GM21367 (cell line): Measurements from ENCODE around the gene PET100.

Source experiments
- ATAC-seq: cut with Tn5 transposase; IDR thresholded peaks from one replicate; pipeline ENCODE4 v1.9.1; 2021; ENCODE audit not compliant: unreplicated experiment

Gene PET100

DNA sequence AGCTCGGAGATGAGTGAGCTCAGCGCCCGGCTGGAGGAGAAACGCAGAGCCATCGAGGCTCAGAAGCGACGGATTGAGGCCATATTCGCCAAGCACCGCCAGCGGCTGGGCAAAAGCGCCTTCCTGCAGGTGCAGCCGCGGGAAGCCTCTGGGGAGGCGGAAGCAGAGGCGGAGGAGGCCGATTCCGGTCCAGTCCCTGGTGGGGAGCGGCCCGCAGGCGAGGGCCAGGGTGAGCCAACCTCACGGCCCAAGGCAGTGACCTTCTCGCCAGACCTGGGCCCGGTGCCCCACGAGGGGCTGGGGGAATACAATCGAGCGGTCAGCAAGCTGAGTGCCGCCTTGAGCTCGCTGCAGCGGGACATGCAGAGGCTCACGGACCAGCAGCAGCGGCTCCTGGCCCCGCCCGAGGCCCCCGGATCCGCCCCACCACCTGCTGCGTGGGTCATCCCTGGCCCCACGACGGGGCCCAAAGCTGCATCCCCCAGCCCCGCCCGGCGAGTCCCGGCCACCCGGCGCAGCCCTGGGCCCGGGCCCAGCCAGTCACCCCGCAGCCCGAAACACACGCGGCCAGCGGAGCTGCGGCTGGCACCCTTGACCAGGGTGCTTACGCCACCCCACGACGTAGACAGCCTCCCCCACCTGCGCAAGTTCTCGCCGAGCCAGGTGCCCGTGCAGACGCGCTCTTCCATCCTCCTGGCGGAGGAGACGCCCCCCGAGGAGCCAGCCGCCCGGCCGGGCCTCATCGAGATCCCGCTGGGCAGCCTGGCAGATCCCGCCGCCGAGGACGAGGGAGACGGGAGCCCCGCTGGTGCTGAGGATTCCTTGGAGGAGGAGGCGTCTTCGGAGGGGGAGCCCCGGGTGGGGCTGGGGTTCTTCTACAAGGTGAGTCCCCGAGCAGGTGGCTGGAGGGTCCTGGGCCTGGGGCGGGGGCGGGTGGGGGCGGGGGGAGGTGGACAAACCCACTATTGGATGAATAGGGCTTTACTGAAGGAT lies 17.0 kb upstream of the PET100 start:
- no peak for ATAC-seq

DNA sequence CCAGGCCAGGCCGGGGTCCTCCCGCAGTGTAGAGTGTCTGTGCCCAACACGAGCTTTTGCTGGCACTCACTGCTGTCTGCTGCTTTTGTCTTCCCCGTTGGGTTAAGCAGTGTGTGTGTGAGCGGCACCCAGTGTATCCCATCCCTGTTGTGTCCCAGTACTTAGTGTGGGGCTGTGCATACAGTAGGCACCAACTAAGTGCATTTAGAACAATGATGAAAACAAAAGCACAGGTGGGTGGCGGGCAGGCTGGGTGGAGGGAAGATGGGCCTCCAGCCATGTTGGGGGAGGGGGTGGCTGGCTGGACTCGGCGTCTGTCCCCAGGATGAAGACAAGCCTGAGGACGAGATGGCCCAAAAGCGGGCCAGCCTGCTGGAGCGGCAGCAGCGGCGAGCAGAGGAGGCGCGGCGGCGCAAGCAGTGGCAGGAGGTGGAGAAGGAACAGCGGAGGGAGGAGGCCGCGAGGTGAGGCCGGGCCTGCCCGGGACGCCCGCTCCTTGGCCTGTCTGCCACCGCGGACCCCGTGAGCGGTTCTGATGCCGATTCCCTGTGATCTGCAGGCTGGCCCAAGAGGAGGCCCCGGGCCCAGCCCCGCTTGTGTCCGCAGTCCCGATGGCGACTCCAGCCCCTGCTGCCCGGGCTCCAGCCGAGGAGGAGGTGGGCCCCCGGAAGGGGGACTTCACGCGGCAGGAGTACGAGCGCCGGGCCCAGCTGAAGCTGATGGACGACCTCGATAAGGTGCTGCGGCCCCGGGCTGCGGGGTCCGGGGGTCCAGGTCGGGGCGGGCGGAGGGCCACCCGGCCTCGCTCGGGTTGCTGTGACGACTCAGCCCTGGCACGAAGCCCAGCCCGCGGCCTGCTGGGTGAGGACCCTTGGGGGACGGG lies 14.5 kb upstream of the PET100 start:
- ATAC-seq: no peak

GRCh38 chr19:7617172-7617571 lies 12.4 kb upstream of the PET100 start:
- ATAC-seq: no peak

GRCh38 chr19:7617735-7618134 lies 11.9 kb upstream of the PET100 start:
- no peak for ATAC-seq

GRCh38 chr19:7618348-7618747 lies 11.2 kb upstream of the PET100 start:
- ATAC-seq: no peak

- ATAC-seq: no peak
Measured at GRCh38 chr19:7618771-7619510, 10.7 kb upstream of the PET100 start.

DNA sequence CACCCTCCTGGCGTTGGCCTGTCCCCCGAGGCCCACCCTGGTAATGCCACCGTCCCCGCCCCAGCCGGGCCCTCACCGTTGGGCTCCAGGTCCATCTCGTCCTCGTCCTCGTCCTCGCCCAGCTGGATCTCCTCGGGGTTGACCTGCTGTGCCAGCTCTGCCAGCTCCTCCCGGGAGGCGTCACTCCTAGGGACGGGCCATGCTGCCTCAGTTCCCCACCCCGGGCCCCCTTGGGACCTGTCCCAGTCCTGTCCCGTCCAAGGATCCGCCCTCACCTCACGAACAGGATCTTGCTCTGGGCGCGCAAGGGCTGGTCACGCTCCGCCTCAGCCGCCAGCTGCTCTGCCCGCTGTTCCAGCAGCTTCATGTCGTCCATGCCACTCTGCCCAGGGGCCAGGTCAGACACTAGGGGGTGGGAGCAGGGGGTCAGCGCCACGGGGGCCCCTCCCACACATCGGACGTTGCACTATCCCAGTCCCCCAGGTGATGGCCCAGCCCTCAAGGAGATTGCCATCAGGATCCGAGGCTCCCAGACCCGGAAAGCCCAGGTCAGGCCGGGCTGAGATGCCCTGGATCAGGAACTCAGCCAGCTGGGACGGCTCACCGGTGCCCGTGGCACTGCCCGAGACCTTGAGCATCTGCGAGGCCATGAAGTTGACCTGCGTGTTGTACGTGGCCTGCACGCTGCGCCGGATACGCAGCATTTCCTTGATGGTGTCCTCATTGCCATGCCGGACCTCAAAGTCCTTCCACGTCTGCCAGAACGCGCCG lies 9.7 kb upstream of the PET100 start:
- ATAC-seq: no peak

GRCh38 chr19:7620442-7621412 lies 8.9 kb upstream of the PET100 start:
- ATAC-seq: no peak

GRCh38 chr19:7622933-7623685 lies 6.5 kb upstream of the PET100 start:
- no peak for ATAC-seq

DNA sequence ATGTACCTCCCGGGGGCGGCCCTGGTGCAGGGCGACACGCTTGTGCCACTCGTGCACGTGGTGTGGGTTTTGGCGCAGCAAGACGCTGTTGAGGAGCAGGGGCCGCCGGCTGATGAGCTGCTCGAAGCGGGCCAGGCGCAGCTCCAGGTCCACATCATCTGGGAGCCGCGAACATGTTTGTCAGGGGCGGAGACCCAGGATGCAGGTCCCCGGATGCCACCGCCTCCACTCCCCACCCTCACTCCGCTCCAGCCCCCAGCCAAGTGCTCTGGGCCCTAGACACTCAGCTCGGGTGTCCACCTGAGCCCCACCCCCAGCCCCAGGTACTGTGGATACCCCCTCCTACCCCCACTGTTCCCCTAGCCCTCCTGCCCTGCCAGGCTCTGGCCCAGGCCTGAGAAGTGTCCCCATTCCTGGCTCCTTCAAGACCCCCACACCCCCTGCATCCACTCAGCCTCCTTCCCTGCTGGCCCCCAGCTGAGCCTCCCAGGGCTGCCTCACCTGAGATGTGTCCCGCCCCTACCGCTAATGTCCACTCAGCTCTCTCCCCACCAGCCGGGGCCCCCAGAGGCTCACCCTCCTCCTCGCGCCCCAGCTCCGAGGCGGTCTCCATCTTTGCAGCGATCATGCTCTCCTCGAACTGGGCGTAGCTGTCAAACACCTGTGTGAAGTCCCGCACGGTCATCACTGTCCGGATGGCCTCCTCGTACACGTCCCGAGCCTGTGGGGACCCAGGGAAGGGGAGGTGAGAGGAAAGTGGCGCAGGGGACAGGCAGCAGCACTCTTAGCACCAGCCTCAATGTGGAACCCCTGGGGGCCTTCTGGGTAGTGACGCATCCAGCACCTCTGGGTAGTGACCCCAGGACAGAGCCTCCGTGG lies 5.6 kb upstream of the PET100 start:
- no peak for ATAC-seq

- no peak for ATAC-seq
Measured at GRCh38 chr19:7624810-7625209, 4.8 kb upstream of the PET100 start.

GRCh38 chr19:7625763-7626372 lies 3.7 kb upstream of the PET100 start:
- no peak for ATAC-seq

DNA sequence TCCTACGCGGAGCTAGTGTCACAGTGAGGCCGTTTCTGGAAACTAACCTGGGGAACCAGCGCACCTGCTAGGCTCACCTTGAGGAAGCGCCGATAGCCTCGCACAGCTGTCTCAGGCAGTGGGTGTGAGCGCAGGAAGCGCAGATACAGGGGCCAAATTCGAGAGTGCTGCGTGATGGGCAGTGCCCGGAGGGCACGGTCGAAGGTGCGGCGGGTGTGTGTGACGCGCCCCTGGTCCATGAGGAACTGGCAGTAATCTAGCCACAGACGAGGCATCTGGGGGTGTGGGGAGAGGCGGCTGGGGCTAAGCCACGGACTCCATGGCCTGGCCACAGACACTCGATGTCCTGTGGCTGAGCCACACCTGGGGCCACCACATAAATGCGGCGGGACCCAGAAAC lies 2.4 kb upstream of the PET100 start:
- no peak for ATAC-seq

DNA sequence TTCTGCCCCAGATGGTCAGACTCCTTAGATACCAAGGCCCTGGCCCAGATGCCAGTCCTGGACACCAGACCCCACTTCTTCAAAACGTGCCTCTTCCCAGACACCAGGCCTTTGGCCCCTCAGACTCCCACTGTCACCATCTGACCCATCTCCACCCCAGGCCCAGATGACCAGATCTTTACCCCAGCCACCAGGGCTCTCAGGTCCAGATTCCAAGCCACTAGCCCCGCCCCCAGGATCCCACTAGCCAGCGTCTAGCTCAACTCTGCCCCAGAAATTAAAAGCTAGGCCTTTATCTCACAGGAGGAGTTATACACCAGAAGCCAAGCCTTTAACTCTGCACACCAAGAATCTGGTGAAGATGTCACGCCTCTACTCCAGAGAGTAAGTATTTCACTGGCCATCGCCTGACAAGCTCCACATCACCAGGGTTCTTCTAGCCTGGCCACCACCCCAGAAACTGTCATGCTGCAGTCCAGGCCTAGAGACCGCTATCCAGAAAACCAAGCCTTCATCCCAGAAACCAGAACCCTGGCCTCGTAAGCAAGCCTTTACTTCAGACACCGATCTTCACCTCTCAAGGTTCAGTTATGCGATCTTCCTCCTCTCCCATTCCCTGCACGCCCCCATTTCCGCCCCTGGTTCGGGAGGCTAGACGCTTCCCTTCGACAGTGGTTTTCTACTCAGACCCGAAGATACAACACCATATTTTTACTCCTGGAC lies 843 bp upstream of the PET100 start:
- no peak for ATAC-seq

- no peak for ATAC-seq
Measured at GRCh38 chr19:7631577-7631976, 2.0 kb downstream of the PET100 start.
